Spleen (tissue), 11 donors: ENCODE results near the gene MUC20. TPM values are rescaled to one million over a fixed set of nuclear protein-coding genes. Genes with fewer than 3 reads are reported as not detected.
A peak's percentile ranks its signal among the peaks of the same experiment; 100 is the strongest.

Experiments used
- DNase-seq: peaks from one replicate; pipeline ENCODE4 v3.0.0-alpha.2; 2020
- H3K27ac ChIP-seq, 8 donors: fragments of 200-600 bp; sonication (generic) in 7 of 8; 1 replicate in 4 of 8; 2 replicates in 4 of 8; pipeline versions ENCODE4 v1.5.0 to v1.8.0; 2016 to 2021; ENCODE audit warnings: inconsistent platforms in 4 of 8, mild to moderate bottlenecking in 4 of 8, moderate library complexity in 1 of 8
- H3K27me3 ChIP-seq, 7 donors: fragments of 200-600 bp; sonication (generic) in 6 of 7; replicated peaks in 1 of 7; 1 replicate in 4 of 7; 2 replicates in 3 of 7; pipeline versions ENCODE4 v1.5.0 to v1.8.0; 2016 to 2021; ENCODE audit warnings: inconsistent platforms in 3 of 7, mild to moderate bottlenecking in 1 of 7
- H3K36me3 ChIP-seq, 6 donors: fragments of 200-600 bp; sonication (generic) in 5 of 6; 1 replicate in 4 of 6; 2 replicates in 2 of 6; pipeline versions ENCODE4 v1.5.0 to v1.8.0; 2016 to 2021; ENCODE audit warnings: inconsistent platforms in 2 of 6
- H3K4me1 ChIP-seq, 6 donors: fragments of 200-600 bp; sonication (generic) in 5 of 6; 1 replicate in 3 of 6; 2 replicates in 3 of 6; pipeline versions ENCODE4 v1.5.0 to v1.8.0; 2016 to 2021; ENCODE audit warnings: inconsistent platforms in 3 of 6
- H3K4me3 ChIP-seq, 8 donors: fragments of 200-600 bp; sonication (generic) in 7 of 8; 1 replicate in 4 of 8; 2 replicates in 4 of 8; pipeline versions ENCODE4 v1.5.0 to v1.8.0; 2016 to 2021; ENCODE audit warnings: inconsistent platforms in 4 of 8, mild to moderate bottlenecking in 4 of 8, moderate library complexity in 2 of 8
- H3K9me3 ChIP-seq, 8 donors: fragments of 200-600 bp; sonication (generic) in 7 of 8; 1 replicate in 4 of 8; 2 replicates in 4 of 8; pipeline versions ENCODE4 v1.5.0 to v1.8.0; 2016 to 2021; ENCODE audit warnings: inconsistent platforms in 4 of 8
- CTCF ChIP-seq, 11 experiments: fragments of 200-600 bp in 7 of 11; fragments of 450-650 bp in 4 of 11; sonication (generic) in 4 of 11; IDR thresholded peaks in 8 of 11; conservative IDR thresholded peaks in 3 of 11; 1 replicate in 7 of 11; 2 replicates in 4 of 11; pipeline versions ENCODE4 v1.4.0 to v1.8.0; 2016 to 2021; ENCODE audit warnings: antibody characterized with exemption in 11 of 11, inconsistent platforms in 4 of 11, mild to moderate bottlenecking in 1 of 11
- POLR2A ChIP-seq, 3 donors: fragments of 450-650 bp; IDR thresholded peaks; one replicate each; pipeline ENCODE4 v1.5.1; 2017; ENCODE audit warnings: antibody characterized with exemption in 3 of 3, mild to moderate bottlenecking in 1 of 3
- POLR2AphosphoS5 ChIP-seq, 3 donors: sonication (generic); formaldehyde crosslinking; IDR thresholded peaks; one replicate each; pipeline ENCODE4 v1.5.1; 2017; ENCODE audit warnings: antibody characterized with exemption in 3 of 3
- WGBS, 5 donors: extraction: QIAGEN DNeasy Blood & Tissue Kit in 3 of 5; methylation state at CpG; one replicate each; pipeline versions ENCODE4 v1.1.5 to v1.1.7; 2013 to 2018; 5-methylcytosine and 5-hydroxymethylcytosine counted together
- intact Hi-C: fragments of 100-400 bp; cut with DNase I; formaldehyde crosslinking; loops from one replicate; pipeline ENCODE4 v1.15.0; 2023; ENCODE audit warnings: low total_unique reads
- polyA plus RNA-seq, 3 donors: library from polyadenylated mRNA; stranded (reverse); fragments of 200-250 nt; gene quantifications; one replicate each; pipeline ENCODE4 v1.2.1, GENCODE V29; 2013
- total RNA-seq, 7 donors: library from RNA; depleted of rRNA in 3 of 7; stranded (reverse); fragments of >200 nt in 3 of 7; fragmentation: NEBNext Ultra II Directional in 4 of 7; extraction: Animal tissue kit (Norgen Biotek cat#: 25700) in 4 of 7; gene quantifications; one replicate each; pipeline versions ENCODE4 v1.1.0 to v1.2.1, GENCODE V29; 2016 to 2021
- donor health status: healthy with polysubstance abuse.
- donor health status: DM: no; HTN: no; CAD: no; lungs with moderate emphysema.
- donor health status: DM: no; HTN: no; CAD: no.
- donor health status: Bipolar disorder and iron deficiency.
- donor health status: healthy.
- donor health status: DM: no; HTN: no; CAD: no.
- donor health status: DM: yes; HTN: yes; CAD: no.

The MUC20 gene
- total and polyA plus RNA-seq, 10 donors: 0.38 to 13.6 (median 3.2) TPM

DNA sequence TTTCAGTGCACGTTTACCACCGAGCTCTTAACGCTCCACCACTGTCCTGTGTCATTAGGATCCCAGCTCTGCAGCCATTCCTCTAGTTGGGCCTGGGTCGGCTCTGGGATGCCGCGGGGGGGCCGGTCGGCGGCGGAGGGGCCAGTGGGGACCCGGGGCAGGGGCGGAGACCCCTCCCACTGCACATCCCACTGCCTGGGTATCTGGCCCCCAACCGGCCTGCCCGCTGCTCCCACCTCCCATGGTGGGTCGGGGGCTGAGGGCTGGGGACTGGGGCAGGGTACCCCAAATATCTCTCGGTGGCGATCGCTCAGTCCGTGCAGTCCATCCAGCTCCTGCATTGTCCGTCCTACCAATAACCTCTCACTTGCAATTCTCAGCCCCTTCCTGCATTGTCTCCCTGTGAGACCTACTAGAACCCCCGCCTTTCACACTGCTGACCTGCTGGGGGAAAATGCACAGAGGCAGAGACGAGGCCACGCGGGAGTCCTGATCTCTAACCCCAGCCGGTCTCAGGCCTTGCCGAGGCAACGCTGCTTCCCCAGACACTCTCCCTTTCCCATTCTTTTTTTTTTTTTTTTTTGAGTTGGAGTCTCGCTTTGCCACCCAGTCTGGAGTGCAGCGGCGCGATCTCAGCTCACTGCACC is 24.0 kb upstream of the MUC20 start:
- no peak for DNase-seq
- TF ChIP-seq CTCF (IDR thresholded peaks at IDR 0.05 in 8 of 11, conservative IDR thresholded peaks at IDR 0.05 in 3 of 11) (no peak), POLR2A (IDR thresholded peaks at IDR 0.05) (no peak), POLR2AphosphoS5 (IDR thresholded peaks at IDR 0.05) (peak in 2 of 3 donors; percentile 10 to 66)
- intact Hi-C loops: no loop called here
- 90 to 94% (median 93%) methylated on average over 31 of the region's 31 CpGs for WGBS, 5 donors
- Histone ChIP-seq H3K27ac (no peak overlapping the region), H3K27me3 (no peaks in the 10 kb centered on the region), H3K4me3 (no peak overlapping the region), H3K36me3 (peaks cover 0 to 64% (median 29%) of the 10 kb centered on the region in 6 donors), H3K4me1 (peaks cover 0 to 5% (median 0%) of the 10 kb centered on the region in 6 donors), H3K9me3 (peaks cover 0 to 4% (median 0%) of the 10 kb centered on the region in 8 donors)

DNA sequence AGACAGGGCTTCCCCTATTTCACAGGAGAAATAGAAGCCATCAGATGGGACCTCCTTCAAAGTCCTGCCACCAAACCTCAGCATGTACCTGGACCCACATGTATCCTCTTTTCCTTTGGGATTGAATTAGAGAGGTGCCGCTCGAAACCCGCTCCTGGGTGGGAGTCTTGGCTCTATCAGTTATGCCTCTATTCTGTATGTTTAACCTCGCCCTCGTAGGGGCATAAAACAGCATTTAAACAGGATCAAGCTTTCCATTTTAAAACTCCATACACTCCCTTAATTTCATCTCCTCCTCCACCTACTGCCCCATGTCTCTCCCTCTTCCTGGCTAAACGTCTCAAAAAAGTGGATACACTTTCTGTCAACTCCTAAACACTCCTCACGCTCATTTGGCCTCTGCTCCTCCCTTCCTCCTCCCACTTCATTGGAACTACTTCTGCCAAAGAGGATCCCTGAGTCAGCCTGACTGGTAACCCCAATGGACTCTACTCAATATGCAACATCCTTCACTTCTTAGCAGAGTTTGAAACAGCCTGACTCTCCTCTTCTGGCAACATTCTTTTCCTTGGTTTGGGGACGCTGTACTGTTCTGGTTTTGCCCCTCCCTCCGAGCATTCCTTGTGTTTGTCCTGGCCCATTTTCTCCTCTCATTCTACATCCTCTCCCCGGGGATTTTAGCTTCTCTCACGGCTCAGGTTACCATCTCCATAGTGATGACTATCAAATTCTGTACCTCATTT is 23.0 kb upstream of the MUC20 start:
- peaks cover 0 to 4% (median 0%) of the 10 kb centered on the region in 8 donors for H3K9me3 ChIP-seq
- H3K4me1 ChIP-seq: peaks cover 0 to 5% (median 0%) of the 10 kb centered on the region in 6 donors
- no peak overlapping the region for H3K4me3 ChIP-seq
- DNase-seq: no peak
- no peaks in the 10 kb centered on the region for H3K27me3 ChIP-seq
- 70 to 79% (median 74%) methylated on average over 11 of the region's 11 CpGs for WGBS, 5 donors
- TF ChIP-seq CTCF (IDR thresholded peaks at IDR 0.05 in 8 of 11, conservative IDR thresholded peaks at IDR 0.05 in 3 of 11) (no peak), POLR2A (IDR thresholded peaks at IDR 0.05) (no peak), POLR2AphosphoS5 (IDR thresholded peaks at IDR 0.05) (no peak)
- peaks cover 0 to 54% (median 22%) of the 10 kb centered on the region in 6 donors for H3K36me3 ChIP-seq
- intact Hi-C loops: no loop called here
- no peak overlapping the region for H3K27ac ChIP-seq

GRCh38 chr3:195698325-195698646 is 22.5 kb upstream of the MUC20 start:
- intact Hi-C loops: no loop called here
- WGBS, 5 donors: 89 to 96% (median 94%) methylated on average over 4 of the region's 4 CpGs
- peaks cover 0 to 48% (median 20%) of the 10 kb centered on the region in 6 donors for H3K36me3 ChIP-seq

More at GRCh38 chr3:195698325-195698646, 22.5 kb upstream of the MUC20 start:
- no peak overlapping the region for H3K4me3 ChIP-seq
- no peaks in the 10 kb centered on the region for H3K27me3 ChIP-seq
- peaks cover 0 to 5% (median 0%) of the 10 kb centered on the region in 6 donors for H3K4me1 ChIP-seq
- H3K27ac ChIP-seq: no peak overlapping the region
- TF ChIP-seq POLR2A (IDR thresholded peaks at IDR 0.05) (no peak), CTCF (IDR thresholded peaks at IDR 0.05 in 8 of 11, conservative IDR thresholded peaks at IDR 0.05 in 3 of 11) (no peak), POLR2AphosphoS5 (IDR thresholded peaks at IDR 0.05) (no peak)
- peaks cover 0 to 4% (median 0%) of the 10 kb centered on the region in 8 donors for H3K9me3 ChIP-seq
- DNase-seq: no peak
